GM18870 (cell line): ENCODE results near the gene GLTP.

Experiments used
- ATAC-seq: cut with Tn5 transposase; IDR thresholded peaks from one replicate; pipeline ENCODE4 v1.9.1; 2021; ENCODE audit warnings: moderate library complexity; ENCODE audit not compliant: unreplicated experiment

Gene GLTP

GRCh38 chr12:109802828-109803227, 77.5 kb downstream of the GLTP start:
- ATAC-seq: no peak
